Measurements from ENCODE around the gene POLDIP3. TPM values are rescaled to one million over a fixed set of nuclear protein-coding genes. Genes with fewer than 3 reads are reported as not detected.
A peak's percentile ranks its signal among the peaks of the same experiment; 100 is the strongest.

The POLDIP3 gene
- total and polyA plus RNA-seq, 7 donors, result 25.8 to 45.9 (median 34.3) TPM

- no peak for DNase-seq
- peaks cover 0 to 78% (median 68%) of the 10 kb centered on the region in 4 donors for H3K4me1 ChIP-seq
- H3K36me3 ChIP-seq, result no peaks in the 10 kb centered on the region
- H3K27me3 ChIP-seq, result no peaks in the 10 kb centered on the region
- H3K27ac ChIP-seq, result peak overlapping the region; percentile 95 to 98 (median 96)
- H3K4me3 ChIP-seq, result peak overlapping the region; percentile 2 to 34 (median 26)
- no peaks in the 10 kb centered on the region for H3K9me3 ChIP-seq
- WGBS, 2 donors, result 40 to 62% methylated on average over 19 of the region's 19 CpGs
- intact Hi-C loops (cut with DNase I), result loop anchor here (2.0 to 10.0 kb wide), 4 partner anchors 25 to 542 kb away; partner anchors contain the start of genes ARFGAP3, PACSIN2 and TTLL12
- no peak for TF ChIP-seq CTCF (IDR thresholded peaks at IDR 0.05)
- peak in 2 of 4 donors; percentile 28 to 36 for TF ChIP-seq POLR2AphosphoS5 (IDR thresholded peaks at IDR 0.05)
Measured at GRCh38 chr22:42645341-42645937, 30.8 kb upstream of the POLDIP3 start.

GRCh38 chr22:42644422-42645340, 30.0 kb upstream of the POLDIP3 start:
- no peaks in the 10 kb centered on the region for H3K27me3 ChIP-seq
- TF ChIP-seq POLR2AphosphoS5 (IDR thresholded peaks at IDR 0.05) (peak in 2 of 4 donors; percentile 11 to 13), POLR2A (IDR thresholded peaks at IDR 0.05) (no peak)
- no peaks in the 10 kb centered on the region for H3K36me3 ChIP-seq
- intact Hi-C loops (cut with DNase I), result loop anchor here (2.0 to 10.0 kb wide), 4 partner anchors 24 to 543 kb away; partner anchors contain the start of genes ARFGAP3, PACSIN2 and TTLL12
- peak overlapping the region; percentile 2 to 34 (median 26) for H3K4me3 ChIP-seq
- H3K9me3 ChIP-seq, result no peaks in the 10 kb centered on the region
- WGBS, 2 donors, result 42 to 43% methylated on average over 22 of the region's 22 CpGs
- peaks cover 0 to 75% (median 68%) of the 10 kb centered on the region in 4 donors for H3K4me1 ChIP-seq
- H3K27ac ChIP-seq, result peak overlapping the region; percentile 95 to 98 (median 96)
- DNase-seq, result peak; percentile 87

GRCh38 chr22:42643634-42644421, 29.1 kb upstream of the POLDIP3 start:
- 93 to 95% methylated on average over 14 of the region's 14 CpGs for WGBS, 2 donors
- peaks cover 0 to 73% (median 66%) of the 10 kb centered on the region in 4 donors for H3K4me1 ChIP-seq

GRCh38 chr22:42642806-42643633, 28.3 kb upstream of the POLDIP3 start:
- Histone ChIP-seq H3K4me1 (peaks cover 0 to 65% (median 61%) of the 10 kb centered on the region in 4 donors), H3K9me3 (no peaks in the 10 kb centered on the region), H3K27me3 (no peaks in the 10 kb centered on the region), H3K27ac (peak overlapping the region; percentile 53 to 98 (median 96)), H3K4me3 (no peak overlapping the region), H3K36me3 (no peaks in the 10 kb centered on the region)
- WGBS, 2 donors, result 71 to 76% methylated on average over 12 of the region's 12 CpGs
- TF ChIP-seq POLR2A (IDR thresholded peaks at IDR 0.05) (no peak), POLR2AphosphoS5 (IDR thresholded peaks at IDR 0.05) (no peak), EP300 (IDR thresholded peaks at IDR 0.05) (no peak), CTCF (IDR thresholded peaks at IDR 0.05) (no peak)
- DNase-seq, result no peak
- intact Hi-C loops (cut with DNase I), result loop anchor here (10.0 kb wide), 2 partner anchors 212 to 372 kb away; partner anchors contain the start of genes ARFGAP3 and PACSIN2

More at GRCh38 chr22:42643634-42644421, 29.1 kb upstream of the POLDIP3 start:
- DNase-seq, result no peak
- H3K27me3 ChIP-seq, result no peaks in the 10 kb centered on the region
- no peak for TF ChIP-seq CTCF (IDR thresholded peaks at IDR 0.05)
- no peak for TF ChIP-seq EP300 (IDR thresholded peaks at IDR 0.05)
- no peak for TF ChIP-seq POLR2AphosphoS5 (IDR thresholded peaks at IDR 0.05)
- no peak for TF ChIP-seq POLR2A (IDR thresholded peaks at IDR 0.05)
- H3K36me3 ChIP-seq, result no peaks in the 10 kb centered on the region
- no peaks in the 10 kb centered on the region for H3K9me3 ChIP-seq
- H3K27ac ChIP-seq, result peak overlapping the region; percentile 95 to 98 (median 96)
- intact Hi-C loops (cut with DNase I), result loop anchor here (2.0 to 10.0 kb wide), 3 partner anchors 23 to 371 kb away; partner anchors contain the start of genes ARFGAP3 and PACSIN2
- H3K4me3 ChIP-seq, result peak overlapping the region in 1 of 4 donors; percentile 34

All from sigmoid colon (tissue), 7 donors.